Measurements from ENCODE around the gene TEKTIP1.
"Not testable (repeated sequence)": the region's sequence is repeated elsewhere in the genome, so short reads cannot be mapped to it uniquely, and the experiment has no call there.

TEKTIP1 gene

GRCh38 chr19:3524078-3524842 lies 14.7 kb upstream of the TEKTIP1 start:
- no peak for DNase-seq

GRCh38 chr19:3524904-3525451 lies 14.0 kb upstream of the TEKTIP1 start:
- no peak for DNase-seq

GRCh38 chr19:3526507-3527237 lies 12.3 kb upstream of the TEKTIP1 start:
- no peak for DNase-seq

GRCh38 chr19:3527238-3527910 lies 11.6 kb upstream of the TEKTIP1 start:
- DNase-seq = no peak

- DNase-seq = no peak
Measured at GRCh38 chr19:3528080-3528479, 10.9 kb upstream of the TEKTIP1 start.

- no peak for DNase-seq
Measured at GRCh38 chr19:3528539-3529211, 10.3 kb upstream of the TEKTIP1 start.

GRCh38 chr19:3529299-3529698 lies 9.7 kb upstream of the TEKTIP1 start:
- DNase-seq = not testable (repeated sequence)

GRCh38 chr19:3530389-3530788 lies 8.6 kb upstream of the TEKTIP1 start:
- no peak for DNase-seq

GRCh38 chr19:3531716-3532115 lies 7.3 kb upstream of the TEKTIP1 start:
- DNase-seq = no peak

- no peak for DNase-seq
Measured at GRCh38 chr19:3532154-3532786, 6.7 kb upstream of the TEKTIP1 start.

- no peak for DNase-seq
Measured at GRCh38 chr19:3533033-3533432, 5.9 kb upstream of the TEKTIP1 start.

- no peak for DNase-seq
Measured at GRCh38 chr19:3533563-3534216, 5.3 kb upstream of the TEKTIP1 start.

- DNase-seq = no peak
Measured at GRCh38 chr19:3534375-3535234, 4.4 kb upstream of the TEKTIP1 start.

- no peak for DNase-seq
Measured at GRCh38 chr19:3535235-3535535, 3.8 kb upstream of the TEKTIP1 start.

GRCh38 chr19:3535563-3535965 lies 3.4 kb upstream of the TEKTIP1 start:
- DNase-seq = no peak

- no peak for DNase-seq
Measured at GRCh38 chr19:3535981-3536380, 3.0 kb upstream of the TEKTIP1 start.

GRCh38 chr19:3536429-3537100 lies 2.4 kb upstream of the TEKTIP1 start:
- no peak for DNase-seq

GRCh38 chr19:3537101-3537437 lies 1.9 kb upstream of the TEKTIP1 start:
- no peak for DNase-seq

- no peak for DNase-seq
Measured at GRCh38 chr19:3537438-3538240, 1.3 kb upstream of the TEKTIP1 start.
